Neural cell (in vitro differentiated cells): ENCODE data around the gene PHF5A.

Experiments
- EP300 ChIP-seq: fragments of 450-650 bp; conservative IDR thresholded peaks from 2 replicates; pipeline ENCODE4 v1.6.1; 2014; ENCODE audit warnings: antibody characterized with exemption, mild to moderate bottlenecking, moderate library complexity; ENCODE audit not compliant: poor library complexity, severe bottlenecking
- EZH2 ChIP-seq: fragments of 200-600, 300-800 bp; shearing (Covaris generic), sonication (generic); IDR thresholded peaks from 2 replicates; pipeline ENCODE4 v1.6.1; 2014; ENCODE audit warnings: antibody characterized with exemption, low read length, borderline replicate concordance, mild to moderate bottlenecking; ENCODE audit not compliant: insufficient read depth, poor library complexity, severe bottlenecking
- RAD21 ChIP-seq: fragments of 450-650 bp; conservative IDR thresholded peaks from 2 replicates; pipeline ENCODE4 v1.6.1; 2014; ENCODE audit warnings: antibody characterized with exemption, mild to moderate bottlenecking, moderate library complexity
- TF ChIP-seq, protein P1 (sequence below): fragments of 450-650 bp; IDR thresholded peaks from 2 replicates; pipeline ENCODE4 v1.5.1; 2014; ENCODE audit warnings: antibody characterized with exemption, mild to moderate bottlenecking, moderate library complexity; ENCODE audit not compliant: poor library complexity, severe bottlenecking

DNA sequence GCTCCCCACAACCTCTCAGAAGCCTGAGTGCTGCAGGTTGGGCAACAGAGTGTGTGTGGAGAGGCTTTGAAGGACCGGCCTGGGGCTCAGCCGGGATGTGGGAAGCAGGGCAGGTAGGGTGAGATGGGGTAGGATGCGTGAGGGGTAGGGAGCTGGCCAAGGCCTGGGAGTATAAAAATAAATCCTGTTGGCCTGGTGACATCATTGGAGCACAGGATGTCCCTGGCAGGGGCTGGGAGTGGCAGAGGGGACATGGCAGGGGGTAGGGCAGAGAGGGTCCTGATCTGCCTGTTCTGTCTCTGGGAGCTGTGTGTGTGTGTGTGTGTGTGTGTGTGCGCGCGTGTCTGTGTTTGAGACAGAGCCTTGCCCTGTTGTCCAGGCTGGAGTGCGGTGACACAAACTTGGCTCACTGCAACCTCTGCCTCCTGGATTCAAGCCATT lies 58.2 kb downstream of the PHF5A start:
- TF ChIP-seq, protein P1, sequence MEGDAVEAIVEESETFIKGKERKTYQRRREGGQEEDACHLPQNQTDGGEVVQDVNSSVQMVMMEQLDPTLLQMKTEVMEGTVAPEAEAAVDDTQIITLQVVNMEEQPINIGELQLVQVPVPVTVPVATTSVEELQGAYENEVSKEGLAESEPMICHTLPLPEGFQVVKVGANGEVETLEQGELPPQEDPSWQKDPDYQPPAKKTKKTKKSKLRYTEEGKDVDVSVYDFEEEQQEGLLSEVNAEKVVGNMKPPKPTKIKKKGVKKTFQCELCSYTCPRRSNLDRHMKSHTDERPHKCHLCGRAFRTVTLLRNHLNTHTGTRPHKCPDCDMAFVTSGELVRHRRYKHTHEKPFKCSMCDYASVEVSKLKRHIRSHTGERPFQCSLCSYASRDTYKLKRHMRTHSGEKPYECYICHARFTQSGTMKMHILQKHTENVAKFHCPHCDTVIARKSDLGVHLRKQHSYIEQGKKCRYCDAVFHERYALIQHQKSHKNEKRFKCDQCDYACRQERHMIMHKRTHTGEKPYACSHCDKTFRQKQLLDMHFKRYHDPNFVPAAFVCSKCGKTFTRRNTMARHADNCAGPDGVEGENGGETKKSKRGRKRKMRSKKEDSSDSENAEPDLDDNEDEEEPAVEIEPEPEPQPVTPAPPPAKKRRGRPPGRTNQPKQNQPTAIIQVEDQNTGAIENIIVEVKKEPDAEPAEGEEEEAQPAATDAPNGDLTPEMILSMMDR = no peak
- TF ChIP-seq RAD21 = no peak
- TF ChIP-seq EZH2 = no peak
- TF ChIP-seq EP300 = no peak
